GM23338 (cell line): Measurements from ENCODE around the gene MEF2A. TPM values are rescaled to one million over a fixed set of nuclear protein-coding genes. Genes with fewer than 3 reads are reported as not detected.

Experiments
- ATAC-seq: fragments of 200-7000 bp; cut with Tn5 transposase; 3 replicates; pipeline ENCODE4 v1.9.1; 2020
- DNase-seq: peaks from one replicate; pipeline ENCODE4 v3.0.0-alpha.2; 2015; ENCODE audit warnings: low spot score
- H2AFZ ChIP-seq: fragments of 200-600 bp; sonication (generic); 2 replicates; pipeline ENCODE4 v1.8.0; 2016; ENCODE audit warnings: antibody characterized with exemption, mild to moderate bottlenecking, moderate library complexity
- H3F3A ChIP-seq: fragments of 200-600 bp; sonication (generic); replicated peaks from 2 replicates; pipeline ENCODE4 v1.8.0; 2017; ENCODE audit warnings: antibody characterized with exemption, mixed run types, low read depth
- H3K27ac ChIP-seq: fragments of 200-600 bp; sonication (generic); 2 replicates; pipeline ENCODE4 v1.6.1; 2016; ENCODE audit warnings: low read depth
- H3K27me3 ChIP-seq: fragments of 200-600 bp; sonication (generic); 2 replicates; pipeline ENCODE4 v1.8.0; 2016; ENCODE audit warnings: mild to moderate bottlenecking, mixed run types, moderate library complexity; ENCODE audit not compliant: insufficient read depth
- H3K36me3 ChIP-seq: fragments of 200-600 bp; sonication (generic); 2 replicates; pipeline ENCODE4 v1.8.0; 2016; ENCODE audit warnings: mild to moderate bottlenecking; ENCODE audit not compliant: insufficient read depth
- H3K4me1 ChIP-seq: fragments of 200-600 bp; sonication (generic); 2 replicates; pipeline ENCODE4 v1.8.0; 2016; ENCODE audit warnings: mild to moderate bottlenecking, moderate library complexity; ENCODE audit not compliant: insufficient read depth
- H3K4me2 ChIP-seq: fragments of 200-600 bp; sonication (generic); 2 replicates; pipeline ENCODE4 v1.7.1; 2017; ENCODE audit warnings: mixed run types
- H3K4me3 ChIP-seq: fragments of 200-600 bp; sonication (generic); 2 replicates; pipeline ENCODE4 v1.6.1; 2016; ENCODE audit warnings: mixed run types
- H3K79me2 ChIP-seq: fragments of 200-600 bp; sonication (generic); replicated peaks from 2 replicates; pipeline ENCODE4 v1.8.0; 2017; ENCODE audit warnings: mild to moderate bottlenecking; ENCODE audit not compliant: insufficient read depth
- H3K9me2 ChIP-seq: fragments of 200-600 bp; sonication (generic); 2 replicates; pipeline ENCODE4 v1.8.0; 2017; ENCODE audit not compliant: insufficient read depth
- H4K20me1 ChIP-seq: fragments of 200-600 bp; sonication (generic); replicated peaks from 2 replicates; pipeline ENCODE4 v1.8.0; 2017; ENCODE audit warnings: mild to moderate bottlenecking; ENCODE audit not compliant: insufficient read depth
- H3K27ac Mint-ChIP-seq: 2 replicates; pipeline ENCODE4 v1.8.0; 2020; ENCODE audit warnings: inconsistent platforms, mild to moderate bottlenecking, moderate library complexity, mixed read lengths
- H3K27me3 Mint-ChIP-seq: 3 replicates; pipeline ENCODE4 v1.8.0; 2022; ENCODE audit warnings: low read depth, mild to moderate bottlenecking, moderate library complexity, mixed read lengths, inconsistent platforms; ENCODE audit not compliant: insufficient read depth, poor library complexity
- H3K36me3 Mint-ChIP-seq: 3 replicates; pipeline ENCODE4 v1.8.0; 2021; ENCODE audit warnings: low read depth, mild to moderate bottlenecking, inconsistent platforms, moderate library complexity, mixed read lengths
- H3K4me1 Mint-ChIP-seq: 3 replicates; pipeline ENCODE4 v1.8.0; 2020; ENCODE audit warnings: mild to moderate bottlenecking, inconsistent platforms, mixed read lengths
- H3K4me3 Mint-ChIP-seq: 3 replicates; pipeline ENCODE4 v1.8.0; 2021; ENCODE audit warnings: moderate library complexity, mild to moderate bottlenecking, inconsistent platforms, mixed read lengths
- H3K9me3 Mint-ChIP-seq: 3 replicates; pipeline ENCODE4 v1.8.0; 2020; ENCODE audit warnings: moderate library complexity, mild to moderate bottlenecking, inconsistent platforms, mixed read lengths
- CREB1 ChIP-seq: fragments of 250-450 bp; sonication (Bioruptor Pico); IDR thresholded peaks from 2 replicates; pipeline ENCODE4 v1.5.0; 2020; ENCODE audit warnings: low read depth, mild to moderate bottlenecking, moderate library complexity
- CTCF ChIP-seq, 2 experiments: fragments of 200-600 bp in 1 of 2; sonication (generic) in 1 of 2; conservative IDR thresholded peaks; 2 replicates each; pipeline versions ENCODE4 v1.5.1 to v1.6.1; 2016 to 2017; ENCODE audit warnings: antibody characterized with exemption in 2 of 2, low read depth in 2 of 2, mild to moderate bottlenecking in 2 of 2, moderate library complexity in 1 of 2
- ETS1 ChIP-seq: IDR thresholded peaks from 2 replicates; pipeline ENCODE4 v1.6.1; 2016; ENCODE audit warnings: antibody characterized with exemption
- EZH2 ChIP-seq: fragments of 200-600 bp; sonication (generic); IDR thresholded peaks from one replicate; pipeline ENCODE4 v1.8.0; 2017; ENCODE audit warnings: antibody characterized with exemption, mild to moderate bottlenecking, low read depth; ENCODE audit not compliant: unreplicated experiment
- EZH2phosphoT487 ChIP-seq: fragments of 200-600 bp; sonication (generic); IDR thresholded peaks from one replicate; pipeline ENCODE4 v1.8.1; 2018; ENCODE audit warnings: antibody characterized with exemption; ENCODE audit not compliant: unreplicated experiment
- JUNB ChIP-seq: IDR thresholded peaks from one replicate; pipeline ENCODE4 v1.6.1; 2016; ENCODE audit warnings: antibody characterized with exemption; ENCODE audit not compliant: unreplicated experiment
- REST ChIP-seq: IDR thresholded peaks from one replicate; pipeline ENCODE4 v1.6.1; 2018; ENCODE audit warnings: antibody characterized with exemption; ENCODE audit not compliant: unreplicated experiment
- STAT1 ChIP-seq: IDR thresholded peaks from one replicate; pipeline ENCODE4 v1.6.1; 2016; ENCODE audit warnings: antibody characterized with exemption; ENCODE audit not compliant: unreplicated experiment
- polyA plus RNA-seq: library from polyadenylated mRNA; unstranded; fragments of >200 nt; fragmentation: Nextera tagmentation; extraction: Ambion mirVana; gene quantifications from 2 replicates; pipeline ENCODE4 v1.2.1, GENCODE V29; 2016
- total RNA-seq: library from RNA; depleted of rRNA; stranded (reverse); fragments of >200 nt; shearing (Covaris generic); gene quantifications from 2 replicates; pipeline ENCODE4 v1.2.3, GENCODE V29; 2014

Gene MEF2A
- total and polyA plus RNA-seq, 2 experiments from 2014 or later = 20.3 to 42.3 TPM

- Histone ChIP-seq H3K27ac (no peak overlapping the region), H4K20me1 (0 out of 2 replicates have a peak, but pooled peaks cover 4% of the 10 kb centered on the region), H3K4me3 (no peak overlapping the region), H3K4me1 (no peaks in the 10 kb centered on the region), H3K4me2 (no peak overlapping the region), H3K79me2 (peaks cover 13% of the 10 kb centered on the region; the same call in 1 of the 2 replicates), H3K27me3 (no peaks in the 10 kb centered on the region), H3K9me2 (no peaks in the 10 kb centered on the region), H3K36me3 (peaks cover 3% of the 10 kb centered on the region; the same call in 1 of the 2 replicates), H2AFZ (no peak overlapping the region), H3F3A (no peaks in the 10 kb centered on the region)
- no peak overlapping the region for H3K27ac Mint-ChIP-seq
- no peak for TF ChIP-seq JUNB
- TF ChIP-seq REST = no peak
- no peak for TF ChIP-seq ETS1
- no peak for TF ChIP-seq EZH2phosphoT487
- no peak for TF ChIP-seq STAT1
- peaks cover 35% of the 10 kb centered on the region for H3K36me3 Mint-ChIP-seq
- H3K4me1 Mint-ChIP-seq = no peaks in the 10 kb centered on the region
- no peak for ATAC-seq
- DNase-seq = no peak
- no peak overlapping the region for H3K4me3 Mint-ChIP-seq
- peaks cover 12% of the 10 kb centered on the region; the same call in 2 of the 3 replicates for H3K9me3 Mint-ChIP-seq
- no peaks in the 10 kb centered on the region for H3K27me3 Mint-ChIP-seq
These were observed 116.2 kb downstream of the MEF2A start for GRCh38 chr15:99681990-99682389.

- no peak overlapping the region for H3K27ac Mint-ChIP-seq
These were observed 116.7 kb downstream of the MEF2A start for GRCh38 chr15:99682455-99682854.

More at GRCh38 chr15:99682455-99682854, 116.7 kb downstream of the MEF2A start:
- Histone ChIP-seq H3K27ac (no peak overlapping the region), H3K9me2 (no peaks in the 10 kb centered on the region), H3K79me2 (peaks cover 13% of the 10 kb centered on the region), H3F3A (no peaks in the 10 kb centered on the region), H3K4me2 (no peak overlapping the region), H2AFZ (no peak overlapping the region), H3K4me1 (no peaks in the 10 kb centered on the region), H3K27me3 (no peaks in the 10 kb centered on the region), H4K20me1 (0 out of 2 replicates have a peak, but pooled peaks cover 4% of the 10 kb centered on the region), H3K36me3 (peaks cover 2% of the 10 kb centered on the region; the same call in 1 of the 2 replicates), H3K4me3 (no peak overlapping the region)
- TF ChIP-seq EZH2 (no peak), ETS1 (no peak), CTCF (conservative IDR thresholded peaks at IDR 0.05; ENCODE audit: low read depth in 2 of 2) (no peak), EZH2phosphoT487 (no peak), CREB1 (no peak), REST (no peak)
- no peaks in the 10 kb centered on the region for H3K27me3 Mint-ChIP-seq
- H3K36me3 Mint-ChIP-seq = peaks cover 38% of the 10 kb centered on the region
- no peak for ATAC-seq
- peaks cover 12% of the 10 kb centered on the region; the same call in 2 of the 3 replicates for H3K9me3 Mint-ChIP-seq
- no peak overlapping the region for H3K4me3 Mint-ChIP-seq
- no peaks in the 10 kb centered on the region for H3K4me1 Mint-ChIP-seq
- no peak for DNase-seq
